Erythroblast (primary cell): ENCODE data around the gene SEZ6L.

Experiments
- GATA1 ChIP-seq: IDR thresholded peaks from 2 replicates; pipeline ENCODE4 v1.6.1; 2011; ENCODE audit warnings: low read depth, mild to moderate bottlenecking, control low read depth, low read length, moderate library complexity
- POLR2A ChIP-seq: IDR thresholded peaks from 2 replicates; pipeline ENCODE4 v1.6.1; 2011; ENCODE audit warnings: mild to moderate bottlenecking, low read length

- TF ChIP-seq POLR2A (no peak), GATA1 (no peak)
Measured at GRCh38 chr22:26393929-26394328, 224.7 kb downstream of the SEZ6L start.
